Endothelial cell of umbilical vein (primary cell): ENCODE data around the gene CNKSR2. TPM values are rescaled to one million over a fixed set of nuclear protein-coding genes. Genes with fewer than 3 reads are reported as not detected.

Experiments used
- BruUV-seq: library from RNA; stranded (reverse); fragments of 400-500 nt; replicated peaks from 2 replicates; lab custom pipeline; 2021; lab: Mats Ljungman, UMichigan
- CTCF ChIA-PET: fragments of 300-600, 350-600 bp; sonication (Branson Sonifier 250); formaldehyde crosslinking; loops from one replicate; lab custom pipeline; 2021; ENCODE audit warnings: antibody characterized with exemption, inconsistent platforms; lab: Charles Lee
- POLR2A ChIA-PET: fragments of 300-600, 350-600 bp; sonication (Branson Sonifier 250); formaldehyde crosslinking; loops from one replicate; lab custom pipeline; 2021; ENCODE audit warnings: antibody characterized with exemption, inconsistent platforms; lab: Charles Lee
- DNase-seq: peaks from one replicate; pipeline ENCODE4 v3.0.0-alpha.2; 2011; ENCODE audit warnings: low read depth, low spot score
- FAIRE-seq: peaks from 2 replicates; lab custom pipeline; 2011; peaks lifted over from hg19 to GRCh38; lab: Jason Lieb, UNC
- H2AFZ ChIP-seq: 2 replicates; pipeline ENCODE4 v1.6.0; 2012; ENCODE audit warnings: low read depth, low read length, control low read depth, inconsistent platforms
- H3K27ac ChIP-seq: 2 replicates; pipeline ENCODE4 v1.5.1; 2011; ENCODE audit warnings: low read depth, mild to moderate bottlenecking, control low read depth, low read length, moderate library complexity; ENCODE audit not compliant: insufficient read depth
- H3K27me3 ChIP-seq, 2 experiments: 2 replicates each; pipeline versions ENCODE4 v1.6.0 to v1.6.1; 2011; ENCODE audit warnings: low read length in 2 of 2, mixed read lengths in 1 of 2; ENCODE audit not compliant: control insufficient read depth in 2 of 2, insufficient read depth in 2 of 2
- H3K36me3 ChIP-seq, 2 experiments: 2 replicates in 1 of 2; 3 replicates in 1 of 2; pipeline ENCODE4 v1.5.1; 2011; ENCODE audit warnings: low read length in 2 of 2, mild to moderate bottlenecking in 1 of 2, moderate library complexity in 1 of 2; ENCODE audit not compliant: control insufficient read depth in 2 of 2, insufficient read depth in 2 of 2; ENCODE audit errors: extremely low read depth in 1 of 2
- H3K4me1 ChIP-seq: 3 replicates; pipeline ENCODE4 v1.5.1; 2011; ENCODE audit warnings: mild to moderate bottlenecking, low read length; ENCODE audit not compliant: control insufficient read depth, insufficient read depth; ENCODE audit errors: extremely low read depth
- H3K4me2 ChIP-seq: 2 replicates; pipeline ENCODE4 v1.6.1; 2011; ENCODE audit warnings: low read length, control low read depth, mixed read lengths; ENCODE audit not compliant: insufficient read depth
- H3K4me3 ChIP-seq, 3 experiments: fragments of 200-600 bp in 1 of 3; sonication (generic), shearing (Covaris generic) in 1 of 3; replicated peaks in 1 of 3; 2 replicates each; pipeline ENCODE4 v1.5.1; 2011 to 2016; ENCODE audit warnings: control low read depth in 3 of 3, low read length in 3 of 3, mild to moderate bottlenecking in 2 of 3, inconsistent platforms in 1 of 3, low read depth in 1 of 3, moderate library complexity in 1 of 3; ENCODE audit not compliant: insufficient read depth in 1 of 3
- H3K79me2 ChIP-seq: 2 replicates; pipeline ENCODE4 v1.6.0; 2012; ENCODE audit warnings: low read length, inconsistent platforms; ENCODE audit not compliant: control insufficient read depth, insufficient read depth
- H3K9ac ChIP-seq: replicated peaks from 2 replicates; pipeline ENCODE3; 2011; ENCODE audit warnings: low read length, control low read depth; ENCODE audit not compliant: insufficient read depth; ENCODE audit errors: extremely low read depth
- H3K9me1 ChIP-seq: replicated peaks from 3 replicates; pipeline ENCODE4 v1.6.0; 2011; ENCODE audit warnings: mild to moderate bottlenecking, low read length; ENCODE audit not compliant: control insufficient read depth, insufficient read depth; ENCODE audit errors: extremely low read depth
- H3K9me3 ChIP-seq: replicated peaks from 2 replicates; pipeline ENCODE4 v1.5.1; 2012; ENCODE audit warnings: low read length, inconsistent platforms; ENCODE audit not compliant: control insufficient read depth, insufficient read depth
- H4K20me1 ChIP-seq: replicated peaks from 2 replicates; pipeline ENCODE3; 2011; ENCODE audit warnings: mild to moderate bottlenecking, low read length; ENCODE audit not compliant: control insufficient read depth, insufficient read depth; ENCODE audit errors: extremely low read depth
- CTCF ChIP-seq, 2 donors: IDR thresholded peaks; 1 replicate in 1 of 2; 2 replicates in 1 of 2; pipeline ENCODE4 v1.5.1; 2011; ENCODE audit warnings: low read length in 2 of 2, mild to moderate bottlenecking in 2 of 2, moderate library complexity in 2 of 2, control low read depth in 1 of 2, inconsistent platforms in 1 of 2, low read depth in 1 of 2; ENCODE audit not compliant: insufficient read depth in 1 of 2; ENCODE audit errors: extremely low read depth in 1 of 2
- EZH2 ChIP-seq: IDR thresholded peaks from 2 replicates; pipeline ENCODE4 v1.6.1; 2012; ENCODE audit warnings: borderline replicate concordance, low read depth, mild to moderate bottlenecking, moderate library complexity, low read length, inconsistent platforms; ENCODE audit not compliant: severe bottlenecking
- FOS ChIP-seq: IDR thresholded peaks from 2 replicates; pipeline ENCODE4 v1.6.1; 2011; ENCODE audit warnings: mild to moderate bottlenecking, low read length, moderate library complexity, borderline replicate concordance; ENCODE audit not compliant: insufficient read depth
- GATA2 ChIP-seq: IDR thresholded peaks from 2 replicates; pipeline ENCODE4 v1.7.0; 2011; ENCODE audit warnings: low read depth, mild to moderate bottlenecking, moderate library complexity, mixed read lengths, low read length; ENCODE audit not compliant: insufficient read length, insufficient read depth
- JUN ChIP-seq: IDR thresholded peaks from 2 replicates; pipeline ENCODE4 v1.6.1; 2011; ENCODE audit warnings: borderline replicate concordance, low read depth; ENCODE audit not compliant: insufficient read length, insufficient read depth
- MAX ChIP-seq: IDR thresholded peaks from 2 replicates; pipeline ENCODE4 v1.6.1; 2011; ENCODE audit not compliant: insufficient read depth, insufficient read length
- MYC ChIP-seq: IDR thresholded peaks from one replicate; pipeline ENCODE4 v1.6.1; 2011; ENCODE audit warnings: mild to moderate bottlenecking, low read depth, low read length
- POLR2A ChIP-seq: IDR thresholded peaks from 2 replicates; pipeline ENCODE4 v1.6.1; 2012; ENCODE audit warnings: low read depth, mild to moderate bottlenecking, control low read depth, low read length
- POLR2AphosphoS5 ChIP-seq: IDR thresholded peaks from 2 replicates; pipeline ENCODE4 v1.6.1; 2012; ENCODE audit warnings: low read depth, mild to moderate bottlenecking, control low read depth, low read length, moderate library complexity; ENCODE audit not compliant: insufficient read depth
- dilution Hi-C: fragments of 300-500 bp; cut with MboI; formaldehyde crosslinking; loops from one replicate; pipeline ENCODE4 v1.15.0; 2019; ENCODE audit warnings: low sequenced_read_pairs; ENCODE audit not compliant: extremely low pct_ligation_motif_present
- intact Hi-C: fragments of 100-400 bp; cut with micrococcal nuclease; formaldehyde crosslinking; loops from one replicate; pipeline ENCODE4 v1.10.0; 2022
- polyA plus RNA-seq, 4 experiments: library from polyadenylated mRNA; depleted of rRNA in 3 of 4; stranded (reverse) in 3 of 4; unstranded in 1 of 4; fragments of >200 nt; gene quantifications; 2 replicates each; pipeline versions ENCODE4 v1.2.1 to v1.2.3, GENCODE V29; 2011 to 2012; ENCODE audit warnings: missing spikeins in 1 of 4
- total RNA-seq: library from RNA; stranded (reverse); gene quantifications from 2 replicates; pipeline ENCODE4 v1.2.3, GENCODE V29; 2021

CNKSR2 gene
- total and polyA plus RNA-seq, 2 donors (not counting 3 experiments of a cell fraction or from before 2014, with no cell fraction given), result 0.13 TPM; not detected in 1

- Histone ChIP-seq H3K36me3 (no peaks in the 10 kb centered on the region), H3K27me3 (no peaks in the 10 kb centered on the region), H3K4me1 (peaks cover 4% of the 10 kb centered on the region), H3K9me3 (no peaks in the 10 kb centered on the region), H2AFZ (no peak overlapping the region), H3K4me2 (no peak overlapping the region), H4K20me1 (no peaks in the 10 kb centered on the region), H3K9ac (no peak overlapping the region), H3K4me3 (no peak overlapping the region), H3K79me2 (no peaks in the 10 kb centered on the region), H3K9me1 (no peaks in the 10 kb centered on the region), H3K27ac (no peak overlapping the region)
- FAIRE-seq, result no peak
- DNase-seq, result no peak
- intact Hi-C loops (no loop called here), dilution Hi-C loops (no loop called here)
- BruUV-seq, result no TSS peak
- CTCF ChIA-PET, result no interaction called here
- TF ChIP-seq JUN (no peak), MYC (no peak), GATA2 (no peak), CTCF (IDR thresholded peaks at IDR 0.05; ENCODE audit: extremely low read depth in 1 of 2, insufficient read depth in 1 of 2, low read depth in 1 of 2, low read length in 2 of 2) (no peak), MAX (no peak), EZH2 (no peak), POLR2A (no peak), POLR2AphosphoS5 (no peak), FOS (no peak)
- POLR2A ChIA-PET, result no interaction called here
Observed at GRCh38 chrX:21503593-21503992, 129.4 kb downstream of the CNKSR2 start.
